ENCODE data around the gene PYROXD2.

Gene PYROXD2

GRCh38 chr10:98416606-98417388 lies 1.8 kb upstream of the PYROXD2 start:
- in situ Hi-C loops (cut with MboI; ENCODE audit: low pct_unique_long_range_greater_than_20kb, low sequenced_read_pairs, unreplicated experiment) = no loop called here
- DNase-seq (ENCODE audit: low spot score) = no peak
- no peak for TF ChIP-seq CTCF (IDR thresholded peaks at IDR 0.05; ENCODE audit: extremely low read depth, insufficient read depth, missing control alignments)

- in situ Hi-C loops (cut with MboI; ENCODE audit: low pct_unique_long_range_greater_than_20kb, low sequenced_read_pairs, unreplicated experiment) = no loop called here
- TF ChIP-seq CTCF (IDR thresholded peaks at IDR 0.05; ENCODE audit: extremely low read depth, insufficient read depth, missing control alignments) = no peak
Measured at GRCh38 chr10:98415731-98416119, 743 bp upstream of the PYROXD2 start.

GRCh38 chr10:98414578-98414931 lies 427 bp downstream of the PYROXD2 start:
- DNase-seq (ENCODE audit: low spot score) = no peak
- TF ChIP-seq CTCF (IDR thresholded peaks at IDR 0.05; ENCODE audit: extremely low read depth, insufficient read depth, missing control alignments) = no peak
- in situ Hi-C loops (cut with MboI; ENCODE audit: low pct_unique_long_range_greater_than_20kb, low sequenced_read_pairs, unreplicated experiment) = no loop called here

More at GRCh38 chr10:98415731-98416119, 743 bp upstream of the PYROXD2 start:
- no peak for DNase-seq (ENCODE audit: low spot score)

- in situ Hi-C loops (cut with MboI; ENCODE audit: low pct_unique_long_range_greater_than_20kb, low sequenced_read_pairs, unreplicated experiment) = no loop called here
- TF ChIP-seq CTCF (IDR thresholded peaks at IDR 0.05; ENCODE audit: extremely low read depth, insufficient read depth, missing control alignments) = no peak
- no peak for DNase-seq (ENCODE audit: low spot score)
Measured at GRCh38 chr10:98411768-98412167, 3.2 kb downstream of the PYROXD2 start.

- no peak for TF ChIP-seq CTCF (IDR thresholded peaks at IDR 0.05; ENCODE audit: extremely low read depth, insufficient read depth, missing control alignments)
- no peak for DNase-seq (ENCODE audit: low spot score)
- in situ Hi-C loops (cut with MboI; ENCODE audit: low pct_unique_long_range_greater_than_20kb, low sequenced_read_pairs, unreplicated experiment) = no loop called here
Measured at GRCh38 chr10:98411166-98411565, 3.8 kb downstream of the PYROXD2 start.

GRCh38 chr10:98410759-98411158 lies 4.2 kb downstream of the PYROXD2 start:
- DNase-seq (ENCODE audit: low spot score) = no peak
- in situ Hi-C loops (cut with MboI; ENCODE audit: low pct_unique_long_range_greater_than_20kb, low sequenced_read_pairs, unreplicated experiment) = no loop called here
- no peak for TF ChIP-seq CTCF (IDR thresholded peaks at IDR 0.05; ENCODE audit: extremely low read depth, insufficient read depth, missing control alignments)
